ENCODE results near the gene HTN3. TPM values are rescaled to one million over a fixed set of nuclear protein-coding genes. Genes with fewer than 3 reads are reported as not detected.
"Not testable (repeated sequence)": the region's sequence is repeated elsewhere in the genome, so short reads cannot be mapped to it uniquely, and the experiment has no call there.

Gene HTN3
- not detected for total RNA-seq

- not testable (repeated sequence) for DNase-seq
Measured at GRCh38 chr4:70028159-70028558, at the start of gene HTN3. TSS of gene HTN3 (plus strand) at chr4:70028459. CDS start at chr4:70030741, 2,282 bp downstream.

GRCh38 chr4:69984030-69984443 lies 44.2 kb upstream of the HTN3 start:
- DNase-seq = peak; percentile 79

- DNase-seq = no peak
Measured at GRCh38 chr4:69986663-69987062, 41.6 kb upstream of the HTN3 start.

GRCh38 chr4:69991016-69991415 lies 37.2 kb upstream of the HTN3 start:
- DNase-seq = no peak

- no peak for DNase-seq
Measured at GRCh38 chr4:69994782-69995181, 33.5 kb upstream of the HTN3 start.

- DNase-seq = no peak
Measured at GRCh38 chr4:69995526-69996016, 32.7 kb upstream of the HTN3 start, which contains the start of gene STATH. TSS of gene STATH (plus strand) at chr4:69995966. CDS start at chr4:69998438, 2,472 bp downstream.

- no peak for DNase-seq
Measured at GRCh38 chr4:69999420-69999819, 28.8 kb upstream of the HTN3 start.

GRCh38 chr4:70000711-70001110 lies 27.5 kb upstream of the HTN3 start:
- DNase-seq = no peak

GRCh38 chr4:70002507-70002906 lies 25.8 kb upstream of the HTN3 start:
- DNase-seq = no peak

- DNase-seq = no peak
Measured at GRCh38 chr4:70008771-70009170, 19.5 kb upstream of the HTN3 start.

GRCh38 chr4:70019006-70019405 lies 9.3 kb upstream of the HTN3 start:
- not testable (repeated sequence) for DNase-seq

- no peak for DNase-seq
Measured at GRCh38 chr4:70023218-70023617, 5.0 kb upstream of the HTN3 start.

GRCh38 chr4:70027011-70027410 lies 1.2 kb upstream of the HTN3 start:
- no peak for DNase-seq

GRCh38 chr4:70037559-70037958 lies 9.3 kb downstream of the HTN3 start:
- DNase-seq = not testable (repeated sequence)

GRCh38 chr4:70039928-70040327 lies 11.7 kb downstream of the HTN3 start:
- DNase-seq = not testable (repeated sequence)

GRCh38 chr4:70041652-70042286 lies 13.5 kb downstream of the HTN3 start:
- no peak for DNase-seq

- DNase-seq = not testable (repeated sequence)
Measured at GRCh38 chr4:70050138-70050537, 21.9 kb downstream of the HTN3 start, which contains the start of gene HTN1. TSS of gene HTN1 (plus strand) at chr4:70050438. CDS start at chr4:70053077, 2,639 bp downstream.

- not testable (repeated sequence) for DNase-seq
Measured at GRCh38 chr4:70056534-70056933, 28.3 kb downstream of the HTN3 start.

GRCh38 chr4:70057651-70058050 lies 29.4 kb downstream of the HTN3 start:
- no peak for DNase-seq

- DNase-seq = no peak
Measured at GRCh38 chr4:70059149-70059548, 30.9 kb downstream of the HTN3 start.

GRCh38 chr4:70062000-70062399 lies 33.7 kb downstream of the HTN3 start:
- DNase-seq = no peak

- DNase-seq = no peak
Measured at GRCh38 chr4:70080205-70080604, 51.9 kb downstream of the HTN3 start.

Data from tongue (tissue), 2 donors.